ENCODE data around the gene TMC8.

The TMC8 gene, protein sequence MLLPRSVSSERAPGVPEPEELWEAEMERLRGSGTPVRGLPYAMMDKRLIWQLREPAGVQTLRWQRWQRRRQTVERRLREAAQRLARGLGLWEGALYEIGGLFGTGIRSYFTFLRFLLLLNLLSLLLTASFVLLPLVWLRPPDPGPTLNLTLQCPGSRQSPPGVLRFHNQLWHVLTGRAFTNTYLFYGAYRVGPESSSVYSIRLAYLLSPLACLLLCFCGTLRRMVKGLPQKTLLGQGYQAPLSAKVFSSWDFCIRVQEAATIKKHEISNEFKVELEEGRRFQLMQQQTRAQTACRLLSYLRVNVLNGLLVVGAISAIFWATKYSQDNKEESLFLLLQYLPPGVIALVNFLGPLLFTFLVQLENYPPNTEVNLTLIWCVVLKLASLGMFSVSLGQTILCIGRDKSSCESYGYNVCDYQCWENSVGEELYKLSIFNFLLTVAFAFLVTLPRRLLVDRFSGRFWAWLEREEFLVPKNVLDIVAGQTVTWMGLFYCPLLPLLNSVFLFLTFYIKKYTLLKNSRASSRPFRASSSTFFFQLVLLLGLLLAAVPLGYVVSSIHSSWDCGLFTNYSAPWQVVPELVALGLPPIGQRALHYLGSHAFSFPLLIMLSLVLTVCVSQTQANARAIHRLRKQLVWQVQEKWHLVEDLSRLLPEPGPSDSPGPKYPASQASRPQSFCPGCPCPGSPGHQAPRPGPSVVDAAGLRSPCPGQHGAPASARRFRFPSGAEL

DNA sequence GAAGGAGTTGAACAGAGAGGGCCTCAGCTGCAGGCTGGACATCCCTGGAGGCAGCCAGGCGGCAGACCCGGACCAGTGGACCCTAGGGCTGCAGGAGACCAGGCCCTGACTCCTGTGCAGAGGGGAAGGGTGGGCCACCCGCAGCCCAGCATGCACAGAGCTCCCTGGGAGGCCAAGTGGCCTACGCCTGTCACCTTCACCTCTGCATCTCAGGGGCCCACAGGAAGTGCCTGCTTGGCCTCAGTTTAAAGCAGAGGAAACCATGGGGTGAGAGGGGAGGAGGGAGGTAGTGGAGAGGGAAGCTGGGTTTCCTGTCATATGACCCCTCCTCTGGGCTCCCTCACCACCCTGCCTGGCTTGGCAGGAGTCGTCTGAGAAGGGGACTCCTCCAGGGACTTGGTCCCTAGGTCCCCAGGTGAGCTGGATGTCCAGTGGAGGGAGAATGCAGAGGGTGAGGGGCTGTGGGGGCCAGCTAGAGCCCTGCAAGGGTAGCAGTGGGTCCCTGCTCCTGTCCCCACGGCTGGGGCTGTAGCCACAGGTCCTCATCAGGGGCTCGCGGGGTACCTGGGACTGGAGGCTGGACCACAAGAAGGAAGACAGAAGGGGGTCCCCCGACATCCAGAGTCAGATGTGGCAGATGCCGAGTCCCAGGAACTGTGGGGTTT is at the start of gene TMC8:
Gene TMC8, plus strand, starts transcription at position 335 of the 665 bp plus-strand sequence. CDS start 818 bp downstream, outside the sequence.
- TF ChIP-seq, protein P1, sequence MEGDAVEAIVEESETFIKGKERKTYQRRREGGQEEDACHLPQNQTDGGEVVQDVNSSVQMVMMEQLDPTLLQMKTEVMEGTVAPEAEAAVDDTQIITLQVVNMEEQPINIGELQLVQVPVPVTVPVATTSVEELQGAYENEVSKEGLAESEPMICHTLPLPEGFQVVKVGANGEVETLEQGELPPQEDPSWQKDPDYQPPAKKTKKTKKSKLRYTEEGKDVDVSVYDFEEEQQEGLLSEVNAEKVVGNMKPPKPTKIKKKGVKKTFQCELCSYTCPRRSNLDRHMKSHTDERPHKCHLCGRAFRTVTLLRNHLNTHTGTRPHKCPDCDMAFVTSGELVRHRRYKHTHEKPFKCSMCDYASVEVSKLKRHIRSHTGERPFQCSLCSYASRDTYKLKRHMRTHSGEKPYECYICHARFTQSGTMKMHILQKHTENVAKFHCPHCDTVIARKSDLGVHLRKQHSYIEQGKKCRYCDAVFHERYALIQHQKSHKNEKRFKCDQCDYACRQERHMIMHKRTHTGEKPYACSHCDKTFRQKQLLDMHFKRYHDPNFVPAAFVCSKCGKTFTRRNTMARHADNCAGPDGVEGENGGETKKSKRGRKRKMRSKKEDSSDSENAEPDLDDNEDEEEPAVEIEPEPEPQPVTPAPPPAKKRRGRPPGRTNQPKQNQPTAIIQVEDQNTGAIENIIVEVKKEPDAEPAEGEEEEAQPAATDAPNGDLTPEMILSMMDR (IDR thresholded peaks at IDR 0.05) = no peak

DNA sequence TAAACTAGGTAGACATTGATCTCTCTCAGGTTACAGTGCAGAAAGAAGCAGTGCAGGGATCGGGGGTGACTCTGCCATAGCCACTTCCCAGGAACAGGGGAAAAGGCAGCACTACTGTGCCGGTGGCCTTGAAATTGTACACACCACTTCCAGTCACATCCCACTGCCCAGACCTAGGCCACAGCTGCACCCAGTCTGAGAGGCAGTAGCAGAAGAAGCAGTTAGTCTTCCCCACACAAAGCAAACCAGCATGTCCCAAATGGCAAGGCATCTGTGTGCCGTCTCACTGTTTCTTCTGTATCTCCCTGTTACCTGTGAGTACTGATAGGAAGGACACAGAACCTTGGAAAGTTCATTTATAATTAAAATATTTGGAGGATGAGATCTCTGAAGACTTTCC is 49.0 kb upstream of the TMC8 start:
- TF ChIP-seq, protein P1 (IDR thresholded peaks at IDR 0.05) = no peak

DNA sequence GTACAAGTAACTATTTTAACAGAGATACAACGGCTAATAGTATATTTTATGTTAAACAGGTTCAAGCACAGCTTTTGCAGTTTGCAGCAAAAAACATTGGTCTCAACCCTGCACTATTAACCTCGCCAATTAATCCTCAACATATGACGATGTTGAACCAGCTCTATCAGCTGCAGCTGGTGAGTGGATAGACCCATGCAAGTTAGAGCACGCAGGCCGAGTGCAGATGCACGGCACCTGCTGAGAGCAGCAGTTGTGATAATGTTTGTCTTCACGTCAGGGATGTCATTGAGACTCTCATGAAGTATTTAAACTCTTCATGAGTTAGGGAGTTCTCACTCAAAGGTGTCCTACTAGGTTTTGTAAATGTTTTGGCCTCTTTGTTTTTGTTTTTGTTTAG is 47.6 kb upstream of the TMC8 start:
- TF ChIP-seq, protein P1 (IDR thresholded peaks at IDR 0.05) = no peak

DNA sequence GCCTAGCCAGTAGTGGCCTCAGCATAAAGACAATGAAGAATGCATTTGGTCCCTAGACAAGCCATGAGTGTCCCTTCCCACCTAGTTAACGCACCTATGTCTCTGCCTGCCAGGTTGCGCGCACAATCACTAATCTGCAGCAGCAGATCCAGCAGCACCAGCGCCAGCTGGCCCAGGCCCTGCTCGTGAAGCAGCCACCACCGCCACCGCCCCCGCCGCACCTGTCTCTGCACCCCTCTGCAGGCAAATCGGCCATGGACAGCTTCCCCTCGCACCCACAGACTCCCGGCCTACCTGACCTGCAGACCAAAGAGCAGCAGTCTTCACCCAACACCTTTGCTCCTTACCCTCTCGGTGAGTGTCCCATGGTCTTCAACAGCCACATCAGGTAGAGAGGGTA is 43.8 kb upstream of the TMC8 start:
- TF ChIP-seq, protein P1 (IDR thresholded peaks at IDR 0.05) = no peak

DNA sequence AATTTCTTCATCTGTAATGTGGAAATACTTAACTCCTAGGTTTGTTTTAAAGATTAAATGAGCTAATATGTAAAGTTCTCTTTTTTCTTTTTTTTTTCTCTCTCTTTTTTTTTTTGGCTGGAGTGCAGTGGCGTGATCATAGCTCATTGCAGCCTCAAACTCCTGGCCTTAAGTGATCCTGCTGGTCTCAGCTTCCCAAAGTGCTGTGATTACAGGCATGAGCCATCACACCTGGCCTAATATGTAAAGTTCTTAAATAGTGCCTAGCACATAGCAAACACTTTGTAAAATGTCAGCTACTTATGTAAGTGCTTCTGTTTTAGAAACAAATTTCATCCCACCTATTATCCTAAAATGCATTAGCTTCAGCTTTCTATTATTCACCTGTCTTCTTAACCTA is 42.0 kb upstream of the TMC8 start:
- TF ChIP-seq, protein P1 (IDR thresholded peaks at IDR 0.05) = no peak

DNA sequence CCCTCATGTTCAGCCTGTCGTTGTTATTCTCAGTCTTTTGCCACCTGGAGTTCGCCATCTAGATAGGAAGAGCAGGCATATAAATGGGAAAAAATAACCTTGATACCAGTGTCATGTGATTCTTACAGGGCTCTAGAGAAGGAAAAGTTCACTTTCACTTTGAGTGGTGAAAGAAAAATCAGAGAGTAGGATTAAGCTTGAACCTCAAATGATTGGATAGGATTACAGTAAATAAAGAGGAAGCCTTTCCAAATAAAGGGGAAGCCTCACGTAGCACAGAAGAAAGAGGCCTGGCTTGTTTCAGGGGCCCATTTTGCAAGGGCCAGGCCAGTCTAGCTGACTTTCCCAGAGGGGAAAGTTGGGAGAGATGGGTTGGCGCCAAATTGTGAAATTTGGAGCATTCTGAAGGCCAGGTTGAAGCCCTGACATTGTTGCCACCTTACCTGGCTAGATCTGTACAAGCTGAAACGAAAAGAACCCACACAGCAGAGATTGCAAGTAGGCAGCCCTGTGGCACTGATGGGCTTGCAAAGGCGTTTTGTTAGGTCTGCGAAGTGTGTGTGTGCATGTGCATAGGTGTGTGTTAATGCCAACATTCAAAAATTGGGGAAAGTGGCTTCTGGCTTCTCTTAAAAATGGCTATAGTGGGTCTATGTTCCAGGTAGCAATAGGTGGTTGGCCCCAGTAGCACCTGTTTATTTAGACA is 40.8 kb upstream of the TMC8 start:
- TF ChIP-seq, protein P1 (IDR thresholded peaks at IDR 0.05) = no peak

DNA sequence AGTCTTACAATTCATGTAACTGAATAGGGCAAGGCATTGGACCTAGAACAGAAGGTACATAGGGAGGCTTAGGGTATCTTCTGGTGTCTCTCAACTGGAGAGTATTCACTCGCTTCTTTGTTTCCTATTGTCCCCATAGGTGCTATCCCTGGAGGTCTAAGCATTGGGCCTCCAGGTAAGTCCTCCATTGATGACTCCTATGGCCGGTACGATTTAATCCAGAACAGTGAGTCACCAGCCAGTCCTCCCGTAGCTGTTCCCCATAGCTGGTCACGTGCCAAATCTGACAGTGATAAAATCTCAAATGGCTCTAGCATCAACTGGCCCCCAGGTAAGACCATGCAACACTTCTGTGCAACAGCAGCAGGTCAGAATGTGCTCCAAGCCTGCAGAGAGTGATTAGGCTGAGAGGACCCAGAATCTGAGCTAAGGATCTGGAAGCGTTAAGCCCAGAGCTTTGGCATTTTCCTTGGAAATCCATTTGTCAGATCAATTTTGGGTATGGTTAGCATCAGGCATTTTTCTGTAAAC is 37.7 kb upstream of the TMC8 start:
- TF ChIP-seq, protein P1 (IDR thresholded peaks at IDR 0.05) = no peak
